ENCODE data around the gene SEC16B.

DNA sequence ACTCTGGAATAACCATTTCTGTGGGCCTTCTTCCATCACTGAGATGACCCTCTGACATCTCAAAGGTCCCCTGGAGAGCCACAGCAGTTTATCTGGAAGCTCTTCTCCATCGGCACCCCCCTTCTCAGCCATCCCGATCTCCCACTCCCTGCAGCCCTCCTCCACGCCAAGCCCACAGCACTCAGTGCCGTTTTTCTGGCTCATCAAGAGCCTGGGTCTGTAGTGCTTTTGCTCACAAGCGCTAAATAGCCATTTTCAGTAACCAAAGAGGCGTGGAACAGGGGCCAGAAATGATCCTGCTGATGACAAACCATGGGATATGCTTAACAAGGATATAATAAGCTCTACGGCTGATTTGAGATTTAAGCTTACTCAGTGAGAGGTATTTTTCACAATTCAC lies 17.6 kb downstream of the SEC16B start:
- TF ChIP-seq, protein P1, sequence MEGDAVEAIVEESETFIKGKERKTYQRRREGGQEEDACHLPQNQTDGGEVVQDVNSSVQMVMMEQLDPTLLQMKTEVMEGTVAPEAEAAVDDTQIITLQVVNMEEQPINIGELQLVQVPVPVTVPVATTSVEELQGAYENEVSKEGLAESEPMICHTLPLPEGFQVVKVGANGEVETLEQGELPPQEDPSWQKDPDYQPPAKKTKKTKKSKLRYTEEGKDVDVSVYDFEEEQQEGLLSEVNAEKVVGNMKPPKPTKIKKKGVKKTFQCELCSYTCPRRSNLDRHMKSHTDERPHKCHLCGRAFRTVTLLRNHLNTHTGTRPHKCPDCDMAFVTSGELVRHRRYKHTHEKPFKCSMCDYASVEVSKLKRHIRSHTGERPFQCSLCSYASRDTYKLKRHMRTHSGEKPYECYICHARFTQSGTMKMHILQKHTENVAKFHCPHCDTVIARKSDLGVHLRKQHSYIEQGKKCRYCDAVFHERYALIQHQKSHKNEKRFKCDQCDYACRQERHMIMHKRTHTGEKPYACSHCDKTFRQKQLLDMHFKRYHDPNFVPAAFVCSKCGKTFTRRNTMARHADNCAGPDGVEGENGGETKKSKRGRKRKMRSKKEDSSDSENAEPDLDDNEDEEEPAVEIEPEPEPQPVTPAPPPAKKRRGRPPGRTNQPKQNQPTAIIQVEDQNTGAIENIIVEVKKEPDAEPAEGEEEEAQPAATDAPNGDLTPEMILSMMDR (IDR thresholded peaks at IDR 0.05) = no peak
- no peak for TF ChIP-seq POLR2A (IDR thresholded peaks at IDR 0.05)
